WTC11 (cell line): ENCODE data around the gene TTC19.

ENCODE experiments used
- CREM ChIP-seq: sonication (generic); formaldehyde crosslinking; IDR thresholded peaks from 2 replicates; pipeline ENCODE4 v1.8.1; 2022; ENCODE audit warnings: mild to moderate bottlenecking, missing genetic modification reagents, moderate library complexity
- ERG ChIP-seq: fragments of 250-450 bp; sonication (Bioruptor Pico); IDR thresholded peaks from 2 replicates; pipeline ENCODE4 v1.8.0; 2021; ENCODE audit warnings: mild to moderate bottlenecking
- GABPB1 ChIP-seq: sonication (generic); formaldehyde crosslinking; IDR thresholded peaks from 2 replicates; pipeline ENCODE4 v1.8.1; 2023; ENCODE audit warnings: mild to moderate bottlenecking, missing genetic modification reagents
- TP53 ChIP-seq: sonication (generic); formaldehyde crosslinking; IDR thresholded peaks from 2 replicates; pipeline ENCODE4 v1.8.1; 2023; ENCODE audit warnings: mild to moderate bottlenecking, missing genetic modification reagents
- USF1 ChIP-seq: sonication (generic); formaldehyde crosslinking; IDR thresholded peaks from 2 replicates; pipeline ENCODE4 v1.8.0; 2022; ENCODE audit warnings: mild to moderate bottlenecking, missing genetic modification reagents
- USF2 ChIP-seq: sonication (generic); formaldehyde crosslinking; IDR thresholded peaks from 2 replicates; pipeline ENCODE4 v1.8.1; 2023; ENCODE audit warnings: mild to moderate bottlenecking, missing genetic modification reagents, moderate library complexity
- TF ChIP-seq, protein P1 (sequence below): fragments of 200-600 bp; IDR thresholded peaks from 2 replicates; pipeline ENCODE4 v1.8.0; 2022; ENCODE audit warnings: antibody characterized with exemption
- TF ChIP-seq, protein P2 (sequence below): sonication (generic); formaldehyde crosslinking; IDR thresholded peaks from 2 replicates; pipeline ENCODE4 v1.8.0; 2022; ENCODE audit warnings: mild to moderate bottlenecking, missing genetic modification reagents

GRCh38 chr17:15966183-15966878 lies 33.3 kb upstream of the TTC19 start:
- TF ChIP-seq, protein P1, sequence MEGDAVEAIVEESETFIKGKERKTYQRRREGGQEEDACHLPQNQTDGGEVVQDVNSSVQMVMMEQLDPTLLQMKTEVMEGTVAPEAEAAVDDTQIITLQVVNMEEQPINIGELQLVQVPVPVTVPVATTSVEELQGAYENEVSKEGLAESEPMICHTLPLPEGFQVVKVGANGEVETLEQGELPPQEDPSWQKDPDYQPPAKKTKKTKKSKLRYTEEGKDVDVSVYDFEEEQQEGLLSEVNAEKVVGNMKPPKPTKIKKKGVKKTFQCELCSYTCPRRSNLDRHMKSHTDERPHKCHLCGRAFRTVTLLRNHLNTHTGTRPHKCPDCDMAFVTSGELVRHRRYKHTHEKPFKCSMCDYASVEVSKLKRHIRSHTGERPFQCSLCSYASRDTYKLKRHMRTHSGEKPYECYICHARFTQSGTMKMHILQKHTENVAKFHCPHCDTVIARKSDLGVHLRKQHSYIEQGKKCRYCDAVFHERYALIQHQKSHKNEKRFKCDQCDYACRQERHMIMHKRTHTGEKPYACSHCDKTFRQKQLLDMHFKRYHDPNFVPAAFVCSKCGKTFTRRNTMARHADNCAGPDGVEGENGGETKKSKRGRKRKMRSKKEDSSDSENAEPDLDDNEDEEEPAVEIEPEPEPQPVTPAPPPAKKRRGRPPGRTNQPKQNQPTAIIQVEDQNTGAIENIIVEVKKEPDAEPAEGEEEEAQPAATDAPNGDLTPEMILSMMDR, result no peak
- TF ChIP-seq, protein P2, sequence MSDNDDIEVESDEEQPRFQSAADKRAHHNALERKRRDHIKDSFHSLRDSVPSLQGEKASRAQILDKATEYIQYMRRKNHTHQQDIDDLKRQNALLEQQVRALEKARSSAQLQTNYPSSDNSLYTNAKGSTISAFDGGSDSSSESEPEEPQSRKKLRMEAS (CRISPR knock-in tag), result no peak
- TF ChIP-seq ERG (CRISPR knock-in tag) (no peak), USF1 (CRISPR knock-in tag) (no peak), GABPB1 (no peak), CREM (CRISPR knock-in tag) (no peak), TP53 (CRISPR knock-in tag) (no peak), USF2 (CRISPR knock-in tag) (no peak)
